AG09319 (cell line): ENCODE measurements around the gene CNR1.
"Not testable (repeated sequence)": the region's sequence is repeated elsewhere in the genome, so short reads cannot be mapped to it uniquely, and the experiment has no call there.

Experiments used
- DNase-seq: peaks from one replicate; pipeline ENCODE4 v3.0.0-alpha.2; 2010; ENCODE audit warnings: low read depth; ENCODE audit errors: extremely low read depth
- TF ChIP-seq, protein P1 (sequence below): IDR thresholded peaks from 2 replicates; pipeline ENCODE4 v1.5.1; 2011; ENCODE audit warnings: low read depth, mild to moderate bottlenecking, inconsistent platforms, low read length, moderate library complexity

The CNR1 gene

DNA sequence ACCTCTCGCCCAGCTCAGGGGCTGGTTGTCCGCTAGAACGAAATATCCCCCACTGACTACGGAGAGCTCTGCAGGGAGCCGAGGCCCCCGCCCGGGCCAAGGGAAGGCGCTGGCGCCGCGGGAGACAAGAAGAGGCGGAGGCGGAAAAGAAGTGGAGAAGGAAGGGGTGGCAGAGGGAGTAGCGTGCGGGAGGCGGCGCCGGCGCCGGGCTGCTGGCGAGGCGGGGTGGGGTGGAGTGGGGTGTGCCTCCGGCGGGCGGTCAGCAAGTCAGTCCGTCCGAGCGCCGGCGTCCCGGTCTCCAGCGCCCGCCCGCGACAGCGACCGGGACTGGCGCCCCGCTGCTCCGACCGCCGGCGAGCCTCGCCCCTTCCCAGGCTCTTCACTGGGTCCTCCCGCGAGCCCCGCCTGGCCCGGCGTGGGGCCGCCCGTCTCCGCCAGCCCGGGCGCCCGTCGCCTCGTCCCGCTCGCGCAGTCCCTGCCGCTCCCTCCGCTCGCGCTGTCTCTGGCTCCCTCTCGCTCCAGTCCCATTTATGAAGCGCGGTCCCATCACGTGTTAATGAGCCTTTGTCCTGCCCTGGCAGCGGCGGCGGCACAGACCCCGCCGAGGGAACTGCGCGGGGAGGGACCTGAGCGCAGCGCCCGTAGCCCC lies at the start of gene CNR1:
Gene CNR1, minus strand, starts transcription at position 504 of the 649 bp plus-strand sequence. CDS start 21,073 bp downstream, outside the sequence.
- TF ChIP-seq, protein P1, sequence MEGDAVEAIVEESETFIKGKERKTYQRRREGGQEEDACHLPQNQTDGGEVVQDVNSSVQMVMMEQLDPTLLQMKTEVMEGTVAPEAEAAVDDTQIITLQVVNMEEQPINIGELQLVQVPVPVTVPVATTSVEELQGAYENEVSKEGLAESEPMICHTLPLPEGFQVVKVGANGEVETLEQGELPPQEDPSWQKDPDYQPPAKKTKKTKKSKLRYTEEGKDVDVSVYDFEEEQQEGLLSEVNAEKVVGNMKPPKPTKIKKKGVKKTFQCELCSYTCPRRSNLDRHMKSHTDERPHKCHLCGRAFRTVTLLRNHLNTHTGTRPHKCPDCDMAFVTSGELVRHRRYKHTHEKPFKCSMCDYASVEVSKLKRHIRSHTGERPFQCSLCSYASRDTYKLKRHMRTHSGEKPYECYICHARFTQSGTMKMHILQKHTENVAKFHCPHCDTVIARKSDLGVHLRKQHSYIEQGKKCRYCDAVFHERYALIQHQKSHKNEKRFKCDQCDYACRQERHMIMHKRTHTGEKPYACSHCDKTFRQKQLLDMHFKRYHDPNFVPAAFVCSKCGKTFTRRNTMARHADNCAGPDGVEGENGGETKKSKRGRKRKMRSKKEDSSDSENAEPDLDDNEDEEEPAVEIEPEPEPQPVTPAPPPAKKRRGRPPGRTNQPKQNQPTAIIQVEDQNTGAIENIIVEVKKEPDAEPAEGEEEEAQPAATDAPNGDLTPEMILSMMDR, result no peak
- peak; percentile 0 for DNase-seq

GRCh38 chr6:88211446-88211845 lies 45.3 kb upstream of the CNR1 start:
- TF ChIP-seq, protein P1, result no peak
- no peak for DNase-seq

- DNase-seq, result no peak
- TF ChIP-seq, protein P1, result no peak
Observed at GRCh38 chr6:88209301-88209700, 43.2 kb upstream of the CNR1 start.

GRCh38 chr6:88208726-88209125 lies 42.6 kb upstream of the CNR1 start:
- no peak for DNase-seq
- TF ChIP-seq, protein P1, result no peak

GRCh38 chr6:88201734-88202133 lies 35.6 kb upstream of the CNR1 start:
- not testable (repeated sequence) for DNase-seq

- TF ChIP-seq, protein P1, result no peak
- DNase-seq, result no peak
Observed at GRCh38 chr6:88184921-88185320, 18.8 kb upstream of the CNR1 start.

DNA sequence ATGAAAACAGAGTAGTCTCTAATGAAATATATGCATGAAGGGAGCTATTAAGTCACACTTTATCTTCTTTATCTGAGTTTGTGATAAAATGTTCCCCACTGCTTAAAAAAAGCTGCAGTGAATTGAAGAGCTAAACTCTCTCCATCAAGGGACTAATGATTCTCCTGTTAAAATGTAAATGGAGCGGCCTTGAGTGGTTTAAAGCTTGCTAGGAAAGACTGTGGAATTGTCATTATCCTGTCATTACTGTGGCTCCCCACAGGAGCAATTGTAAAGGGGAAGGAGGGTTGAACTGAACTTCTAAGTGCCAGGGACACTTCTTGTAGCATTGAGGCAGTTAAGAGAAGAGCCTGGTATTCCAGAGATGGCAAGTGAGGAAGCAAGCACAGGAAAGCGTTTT lies 17.3 kb upstream of the CNR1 start:
- no peak for DNase-seq
- TF ChIP-seq, protein P1, result no peak

- TF ChIP-seq, protein P1, result no peak
Observed at GRCh38 chr6:88179692-88180091, 13.5 kb upstream of the CNR1 start.

More at GRCh38 chr6:88179692-88180091, 13.5 kb upstream of the CNR1 start:
- no peak for DNase-seq
